ENCODE measurements around the gene ITIH4. TPM values are rescaled to one million over a fixed set of nuclear protein-coding genes. Genes with fewer than 3 reads are reported as not detected.

ITIH4 gene
- total and polyA plus RNA-seq, 10 of the 15 experiments (the other 5 are each of a cell fraction or from before 2014, with no cell fraction given), result 0.64 to 4.1 (median 1.3) TPM

DNA sequence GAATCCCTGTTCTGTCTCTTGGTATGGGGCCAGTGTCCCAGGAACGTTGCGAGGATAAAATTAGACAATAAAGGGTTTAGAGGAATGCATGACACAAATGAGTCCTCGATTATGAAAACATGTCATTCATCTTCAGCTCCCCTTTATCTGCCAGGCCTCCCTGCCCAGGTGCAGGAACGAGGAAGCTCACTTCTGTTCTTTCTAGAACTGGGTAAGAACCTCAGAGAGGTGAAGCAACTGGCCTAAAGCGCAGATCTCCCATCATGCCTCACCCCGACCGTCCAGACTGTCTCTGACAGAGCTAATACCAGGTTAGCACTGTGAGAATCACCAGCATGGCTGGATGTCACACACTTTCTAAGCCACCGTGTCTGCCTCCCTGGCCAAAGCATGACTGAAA lies 54.6 kb downstream of the ITIH4 start (continued):
- TF ChIP-seq, protein P1, sequence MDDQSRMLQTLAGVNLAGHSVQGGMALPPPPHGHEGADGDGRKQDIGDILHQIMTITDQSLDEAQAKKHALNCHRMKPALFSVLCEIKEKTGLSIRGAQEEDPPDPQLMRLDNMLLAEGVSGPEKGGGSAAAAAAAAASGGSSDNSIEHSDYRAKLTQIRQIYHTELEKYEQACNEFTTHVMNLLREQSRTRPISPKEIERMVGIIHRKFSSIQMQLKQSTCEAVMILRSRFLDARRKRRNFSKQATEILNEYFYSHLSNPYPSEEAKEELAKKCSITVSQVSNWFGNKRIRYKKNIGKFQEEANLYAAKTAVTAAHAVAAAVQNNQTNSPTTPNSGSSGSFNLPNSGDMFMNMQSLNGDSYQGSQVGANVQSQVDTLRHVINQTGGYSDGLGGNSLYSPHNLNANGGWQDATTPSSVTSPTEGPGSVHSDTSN (IDR thresholded peaks at IDR 0.05; ENCODE audit: insufficient replicate concordance, low read depth, low read length), result no peak
- no peak for TF ChIP-seq MEF2B (IDR thresholded peaks at IDR 0.05; ENCODE audit: partially characterized antibody, poor library complexity, severe bottlenecking)
- TF ChIP-seq, protein P2, sequence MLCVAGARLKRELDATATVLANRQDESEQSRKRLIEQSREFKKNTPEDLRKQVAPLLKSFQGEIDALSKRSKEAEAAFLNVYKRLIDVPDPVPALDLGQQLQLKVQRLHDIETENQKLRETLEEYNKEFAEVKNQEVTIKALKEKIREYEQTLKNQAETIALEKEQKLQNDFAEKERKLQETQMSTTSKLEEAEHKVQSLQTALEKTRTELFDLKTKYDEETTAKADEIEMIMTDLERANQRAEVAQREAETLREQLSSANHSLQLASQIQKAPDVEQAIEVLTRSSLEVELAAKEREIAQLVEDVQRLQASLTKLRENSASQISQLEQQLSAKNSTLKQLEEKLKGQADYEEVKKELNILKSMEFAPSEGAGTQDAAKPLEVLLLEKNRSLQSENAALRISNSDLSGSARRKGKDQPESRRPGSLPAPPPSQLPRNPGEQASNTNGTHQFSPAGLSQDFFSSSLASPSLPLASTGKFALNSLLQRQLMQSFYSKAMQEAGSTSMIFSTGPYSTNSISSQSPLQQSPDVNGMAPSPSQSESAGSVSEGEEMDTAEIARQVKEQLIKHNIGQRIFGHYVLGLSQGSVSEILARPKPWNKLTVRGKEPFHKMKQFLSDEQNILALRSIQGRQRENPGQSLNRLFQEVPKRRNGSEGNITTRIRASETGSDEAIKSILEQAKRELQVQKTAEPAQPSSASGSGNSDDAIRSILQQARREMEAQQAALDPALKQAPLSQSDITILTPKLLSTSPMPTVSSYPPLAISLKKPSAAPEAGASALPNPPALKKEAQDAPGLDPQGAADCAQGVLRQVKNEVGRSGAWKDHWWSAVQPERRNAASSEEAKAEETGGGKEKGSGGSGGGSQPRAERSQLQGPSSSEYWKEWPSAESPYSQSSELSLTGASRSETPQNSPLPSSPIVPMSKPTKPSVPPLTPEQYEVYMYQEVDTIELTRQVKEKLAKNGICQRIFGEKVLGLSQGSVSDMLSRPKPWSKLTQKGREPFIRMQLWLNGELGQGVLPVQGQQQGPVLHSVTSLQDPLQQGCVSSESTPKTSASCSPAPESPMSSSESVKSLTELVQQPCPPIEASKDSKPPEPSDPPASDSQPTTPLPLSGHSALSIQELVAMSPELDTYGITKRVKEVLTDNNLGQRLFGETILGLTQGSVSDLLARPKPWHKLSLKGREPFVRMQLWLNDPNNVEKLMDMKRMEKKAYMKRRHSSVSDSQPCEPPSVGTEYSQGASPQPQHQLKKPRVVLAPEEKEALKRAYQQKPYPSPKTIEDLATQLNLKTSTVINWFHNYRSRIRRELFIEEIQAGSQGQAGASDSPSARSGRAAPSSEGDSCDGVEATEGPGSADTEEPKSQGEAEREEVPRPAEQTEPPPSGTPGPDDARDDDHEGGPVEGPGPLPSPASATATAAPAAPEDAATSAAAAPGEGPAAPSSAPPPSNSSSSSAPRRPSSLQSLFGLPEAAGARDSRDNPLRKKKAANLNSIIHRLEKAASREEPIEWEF (IDR thresholded peaks at IDR 0.05; ENCODE audit: insufficient replicate concordance, low read depth, low read length), result no peak

Measured in GM12878 (cell line).